Measurements from ENCODE around the gene PDS5B.

The PDS5B gene

GRCh38 chr13:32733690-32734089 lies 147.4 kb downstream of the PDS5B start:
- no peak for DNase-seq

GRCh38 chr13:32734511-32734910 lies 148.3 kb downstream of the PDS5B start:
- no peak for DNase-seq

- DNase-seq: no peak
Measured at GRCh38 chr13:32735859-32736258, 149.6 kb downstream of the PDS5B start.

GRCh38 chr13:32736648-32737047 lies 150.4 kb downstream of the PDS5B start:
- DNase-seq: no peak

GRCh38 chr13:32737111-32737571 lies 150.9 kb downstream of the PDS5B start:
- DNase-seq: no peak

GRCh38 chr13:32737679-32738078 lies 151.4 kb downstream of the PDS5B start:
- no peak for DNase-seq

GRCh38 chr13:32745509-32745908 lies 159.3 kb downstream of the PDS5B start:
- DNase-seq: no peak

- DNase-seq: no peak
Measured at GRCh38 chr13:32746474-32746873, 160.2 kb downstream of the PDS5B start.

GRCh38 chr13:32748305-32748704 lies 162.1 kb downstream of the PDS5B start:
- no peak for DNase-seq

- DNase-seq: no peak
Measured at GRCh38 chr13:32751340-32751739, 165.1 kb downstream of the PDS5B start.

- no peak for DNase-seq
Measured at GRCh38 chr13:32752311-32752710, 166.1 kb downstream of the PDS5B start.

GRCh38 chr13:32752997-32753606 lies 166.8 kb downstream of the PDS5B start:
- no peak for DNase-seq

GRCh38 chr13:32754179-32754578 lies 167.9 kb downstream of the PDS5B start:
- no peak for DNase-seq

GRCh38 chr13:32759152-32759551 lies 172.9 kb downstream of the PDS5B start:
- DNase-seq: no peak

- DNase-seq: no peak
Measured at GRCh38 chr13:32761472-32761871, 175.2 kb downstream of the PDS5B start.

GRCh38 chr13:32779119-32779518 lies 192.9 kb downstream of the PDS5B start:
- no peak for DNase-seq

GRCh38 chr13:32781906-32782305 lies 195.7 kb downstream of the PDS5B start:
- no peak for DNase-seq

- DNase-seq: no peak
Measured at GRCh38 chr13:32783067-32783466, 196.8 kb downstream of the PDS5B start.

GRCh38 chr13:32790731-32791130 lies 204.5 kb downstream of the PDS5B start:
- no peak for DNase-seq

- DNase-seq: no peak
Measured at GRCh38 chr13:32791545-32792172, 205.4 kb downstream of the PDS5B start.

- no peak for DNase-seq
Measured at GRCh38 chr13:32796754-32797153, 210.5 kb downstream of the PDS5B start.

- DNase-seq: no peak
Measured at GRCh38 chr13:32802159-32802558, 215.9 kb downstream of the PDS5B start.

GRCh38 chr13:32804673-32805230 lies 218.5 kb downstream of the PDS5B start:
- no peak for DNase-seq

GRCh38 chr13:32811297-32811800 lies 225.1 kb downstream of the PDS5B start:
- no peak for DNase-seq
